WTC11 (cell line): Measurements from ENCODE around the gene FAM25A. TPM values are rescaled to one million over a fixed set of nuclear protein-coding genes. Genes with fewer than 3 reads are reported as not detected.
"Not testable (repeated sequence)": the region's sequence is repeated elsewhere in the genome, so short reads cannot be mapped to it uniquely, and the experiment has no call there.

Experiments
- ATAC-seq: fragments of 200-7000 bp; cut with Tn5 transposase; 2 replicates; pipeline ENCODE4 v1.10.0; 2021; ENCODE audit warnings: mild to moderate bottlenecking, moderate library complexity
- CTCF ChIA-PET: fragments of 300-600 bp; sonication (Branson Sonifier 250); formaldehyde crosslinking; loops from one replicate; lab custom pipeline; 2021; ENCODE audit warnings: antibody characterized with exemption; lab: Charles Lee
- POLR2A ChIA-PET: fragments of 350-600 bp; sonication (Branson Sonifier 250); formaldehyde crosslinking; loops from one replicate; lab custom pipeline; 2021; ENCODE audit warnings: antibody characterized with exemption; lab: Charles Lee
- DNase-seq: peaks from one replicate; pipeline ENCODE4 v3.0.0; 2021; ENCODE audit warnings: low spot score
- H3K27ac Mint-ChIP-seq: 2 replicates; pipeline ENCODE4 v1.8.0; 2021; ENCODE audit warnings: mixed read lengths
- H3K27me3 Mint-ChIP-seq: 2 replicates; pipeline ENCODE4 v1.8.0; 2021; ENCODE audit warnings: low read depth, mild to moderate bottlenecking, moderate library complexity, mixed read lengths
- H3K36me3 Mint-ChIP-seq: 2 replicates; pipeline ENCODE4 v1.8.0; 2021; ENCODE audit warnings: mixed read lengths
- H3K4me1 Mint-ChIP-seq: 2 replicates; pipeline ENCODE4 v1.8.0; 2022; ENCODE audit warnings: mixed read lengths
- H3K4me3 Mint-ChIP-seq: 2 replicates; pipeline ENCODE4 v1.8.0; 2021; ENCODE audit warnings: mild to moderate bottlenecking, moderate library complexity, mixed read lengths
- H3K9me3 Mint-ChIP-seq: 2 replicates; pipeline ENCODE4 v1.8.0; 2021; ENCODE audit warnings: mixed read lengths
- HMGA2 ChIP-seq: fragments of 250-450 bp; sonication (Bioruptor Pico); IDR thresholded peaks from 2 replicates; pipeline ENCODE4 v1.4.0; 2021; ENCODE audit warnings: mild to moderate bottlenecking, moderate library complexity
- NFYB ChIP-seq: sonication (generic); formaldehyde crosslinking; conservative IDR thresholded peaks from 2 replicates; pipeline ENCODE4 v1.8.0; 2022; ENCODE audit warnings: low read depth, missing genetic modification reagents
- total RNA-seq: library from RNA; stranded (reverse); gene quantifications from 3 replicates; pipeline ENCODE4 v1.2.3, GENCODE V29; 2021

FAM25A gene
- total RNA-seq, 1 experiment from 2014 or later = not detected

DNA sequence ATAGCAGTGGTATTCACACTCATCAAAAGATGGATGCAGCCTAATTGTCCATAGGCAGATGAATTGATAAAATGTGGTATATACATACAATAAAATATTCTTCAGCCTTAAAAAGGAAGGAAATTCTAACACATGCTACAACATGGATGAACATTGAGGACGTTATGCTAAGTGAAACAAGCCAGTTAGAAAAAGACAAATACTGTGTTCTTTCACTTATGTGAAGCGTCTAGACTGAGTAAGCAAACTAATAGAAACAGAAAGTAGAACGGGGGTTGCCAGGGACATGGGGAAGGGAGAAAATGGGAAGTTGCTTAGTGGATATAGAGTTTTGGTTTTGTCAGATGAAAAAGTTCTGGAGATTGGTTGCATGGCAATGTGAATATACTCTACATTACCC lies 6.6 kb upstream of the FAM25A start:
- ATAC-seq, H3K27me3 Mint-ChIP-seq, H3K4me3 Mint-ChIP-seq, H3K36me3 Mint-ChIP-seq, CTCF ChIA-PET, H3K27ac Mint-ChIP-seq, DNase-seq, H3K9me3 Mint-ChIP-seq, H3K4me1 Mint-ChIP-seq, POLR2A ChIA-PET: not testable (repeated sequence)

- CTCF ChIA-PET = interaction anchor here (0.6 kb wide), 1 partner anchor 50 kb away, joined by 3 read pairs; no protein-coding TSS in a partner anchor
- H3K9me3 Mint-ChIP-seq, H3K4me1 Mint-ChIP-seq, H3K27me3 Mint-ChIP-seq, H3K27ac Mint-ChIP-seq, H3K4me3 Mint-ChIP-seq, ATAC-seq, DNase-seq, H3K36me3 Mint-ChIP-seq, POLR2A ChIA-PET: not testable (repeated sequence)
- TF ChIP-seq HMGA2 (CRISPR knock-in tag) = peak; percentile 97
These were observed 4.9 kb upstream of the FAM25A start for GRCh38 chr10:87014986-87015716.

DNA sequence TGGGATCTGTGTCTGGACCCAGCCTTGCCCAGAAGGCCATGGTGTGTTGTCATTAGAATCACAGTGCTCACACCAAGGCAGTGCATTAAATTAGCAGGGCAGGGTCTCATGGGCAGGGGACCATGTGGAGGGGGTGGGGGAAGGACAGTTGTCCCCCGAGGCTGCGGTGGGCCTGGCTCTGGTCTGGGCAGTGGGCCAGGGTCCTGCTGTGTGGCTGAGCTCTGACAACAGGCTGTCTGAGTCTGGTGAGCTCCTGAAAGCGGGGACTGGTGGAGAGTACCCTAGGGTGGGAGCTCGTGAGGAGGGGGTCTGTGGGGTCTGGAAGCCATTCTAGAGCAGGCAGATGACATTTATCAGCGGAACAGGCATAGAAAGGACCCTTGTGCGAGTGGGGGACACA lies 2.0 kb upstream of the FAM25A start:
- H3K27me3 Mint-ChIP-seq, H3K9me3 Mint-ChIP-seq, H3K36me3 Mint-ChIP-seq, H3K27ac Mint-ChIP-seq, H3K4me3 Mint-ChIP-seq, H3K4me1 Mint-ChIP-seq, POLR2A ChIA-PET, ATAC-seq, CTCF ChIA-PET, DNase-seq: not testable (repeated sequence)

DNA sequence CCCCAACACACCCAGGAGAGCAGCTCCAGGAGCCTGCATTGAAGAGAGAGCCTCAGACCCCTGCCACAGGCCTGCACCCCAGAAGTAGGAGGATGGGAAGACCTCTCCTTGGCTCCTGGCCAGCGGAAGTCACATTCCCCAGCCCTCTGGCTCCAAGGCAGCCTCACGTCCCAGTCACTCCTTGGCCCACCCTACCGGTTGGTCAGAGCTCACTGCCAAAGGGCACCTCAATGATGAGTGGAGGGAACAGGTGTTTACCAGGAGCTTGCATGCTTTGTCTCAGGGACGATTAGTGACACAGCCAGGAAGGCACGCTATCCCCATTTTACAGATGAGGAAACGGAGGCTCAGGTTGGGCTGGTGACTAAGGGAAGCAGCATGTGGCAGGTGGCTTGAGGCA lies 1.0 kb upstream of the FAM25A start:
- POLR2A ChIA-PET, CTCF ChIA-PET, H3K36me3 Mint-ChIP-seq, H3K9me3 Mint-ChIP-seq, H3K4me3 Mint-ChIP-seq, H3K4me1 Mint-ChIP-seq, H3K27ac Mint-ChIP-seq, ATAC-seq, DNase-seq, H3K27me3 Mint-ChIP-seq: not testable (repeated sequence)

GRCh38 chr10:87019504-87019903 lies 590 bp upstream of the FAM25A start:
- POLR2A ChIA-PET, H3K4me3 Mint-ChIP-seq, DNase-seq, H3K4me1 Mint-ChIP-seq, ATAC-seq, H3K27ac Mint-ChIP-seq, CTCF ChIA-PET, H3K27me3 Mint-ChIP-seq, H3K9me3 Mint-ChIP-seq, H3K36me3 Mint-ChIP-seq: not testable (repeated sequence)

DNA sequence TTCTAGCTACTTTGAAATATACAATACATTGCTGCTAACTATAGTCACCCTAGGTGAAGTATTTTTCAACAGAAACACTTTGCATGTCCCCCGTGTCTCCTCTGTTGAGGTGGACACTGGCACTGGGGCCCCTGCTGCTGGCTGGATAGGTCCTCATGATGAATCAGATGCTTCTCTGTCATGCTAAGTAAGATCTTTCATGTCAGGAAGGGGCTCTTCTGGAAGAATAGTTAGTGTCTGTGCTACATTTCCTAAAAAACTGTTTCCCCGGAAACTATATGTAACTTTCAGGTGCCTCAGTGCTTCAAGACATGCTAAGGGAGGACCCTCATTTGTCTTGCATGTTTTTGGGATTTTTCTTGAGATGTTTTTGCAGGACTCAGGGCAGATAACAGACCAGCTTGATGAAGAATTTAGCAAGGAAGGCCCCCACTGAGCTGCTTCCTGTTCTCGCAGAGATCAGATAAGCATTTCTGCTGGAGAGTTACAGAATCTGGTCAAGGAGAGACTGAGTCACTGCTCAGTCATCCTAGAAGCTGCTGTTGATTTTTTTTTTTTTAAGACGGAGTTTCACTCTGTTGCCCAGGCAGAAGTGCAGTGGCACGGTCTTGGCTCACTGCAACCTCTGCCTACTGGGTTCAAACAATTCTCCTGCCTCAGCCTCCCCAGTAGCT lies 5.3 kb downstream of the FAM25A start:
- H3K9me3 Mint-ChIP-seq, DNase-seq, POLR2A ChIA-PET, H3K27me3 Mint-ChIP-seq, H3K4me3 Mint-ChIP-seq, H3K36me3 Mint-ChIP-seq: not testable (repeated sequence)
- CTCF ChIA-PET = interaction anchor here (0.7 kb wide), 1 partner anchor 65 kb away, joined by 3 read pairs; no protein-coding TSS in a partner anchor
- Mint-ChIP-seq H3K27ac (peak overlapping the region; percentile 60), H3K4me1 (peaks cover 15% of the 10 kb centered on the region)
- peak; percentile 34; the same call in 1 of the 2 replicates for ATAC-seq

DNA sequence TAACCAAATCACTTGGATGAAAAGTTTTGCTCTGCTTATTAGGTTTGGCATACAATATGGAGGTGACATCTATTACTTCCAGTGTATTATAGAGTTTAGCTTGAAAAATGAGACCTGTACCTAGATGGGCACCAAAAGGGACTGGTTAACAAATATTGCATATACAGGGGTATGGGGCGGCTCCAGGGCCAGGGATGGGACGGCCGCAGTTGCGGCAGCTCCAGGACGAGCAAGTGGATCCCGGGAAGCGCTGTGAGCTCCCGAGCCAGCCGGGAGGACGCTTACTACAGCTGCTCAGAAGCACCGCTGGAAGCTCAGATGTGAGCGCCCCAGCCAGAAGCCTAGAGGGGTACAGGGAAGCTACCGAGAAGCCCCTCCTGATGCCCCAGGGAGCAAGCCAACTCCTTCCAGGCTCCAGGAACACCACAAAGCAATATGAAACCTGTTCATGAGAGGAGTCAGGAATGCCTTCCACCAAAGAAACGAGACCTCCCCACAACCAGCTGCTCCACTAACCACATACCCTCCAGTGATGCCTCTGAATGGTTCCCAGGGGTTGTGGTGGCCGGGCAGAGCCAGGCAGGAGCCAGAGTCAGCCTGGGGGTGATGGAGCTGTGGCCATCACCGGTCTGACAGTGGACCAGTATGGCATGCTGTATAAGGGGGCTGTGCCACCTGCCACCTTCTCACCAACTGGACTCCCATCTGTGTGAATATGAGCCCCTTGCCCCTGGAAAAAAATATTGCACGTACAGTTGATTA lies 6.8 kb downstream of the FAM25A start:
- ATAC-seq, DNase-seq, CTCF ChIA-PET, POLR2A ChIA-PET, H3K27ac Mint-ChIP-seq, H3K27me3 Mint-ChIP-seq, H3K4me3 Mint-ChIP-seq: not testable (repeated sequence)
- Mint-ChIP-seq H3K4me1 (peaks cover 15% of the 10 kb centered on the region), H3K9me3 (peaks cover 17% of the 10 kb centered on the region), H3K36me3 (peaks cover 16% of the 10 kb centered on the region)

GRCh38 chr10:87030419-87030818 lies 10.3 kb downstream of the FAM25A start:
- H3K4me3 Mint-ChIP-seq, CTCF ChIA-PET, DNase-seq, H3K27ac Mint-ChIP-seq, ATAC-seq, H3K4me1 Mint-ChIP-seq, H3K27me3 Mint-ChIP-seq: not testable (repeated sequence)
- peaks cover 35% of the 10 kb centered on the region for H3K9me3 Mint-ChIP-seq
- H3K36me3 Mint-ChIP-seq = peaks cover 27% of the 10 kb centered on the region
- POLR2A ChIA-PET = interaction anchor here (0.6 kb wide), 1 partner anchor 215 kb away, joined by 3 read pairs; no protein-coding TSS in a partner anchor
- TF ChIP-seq NFYB (CRISPR knock-in tag) = 0 out of 2 replicates have a peak, but pooled peaks have one; percentile 22
